Measurements from ENCODE around the gene EVC2.

The EVC2 gene

DNA sequence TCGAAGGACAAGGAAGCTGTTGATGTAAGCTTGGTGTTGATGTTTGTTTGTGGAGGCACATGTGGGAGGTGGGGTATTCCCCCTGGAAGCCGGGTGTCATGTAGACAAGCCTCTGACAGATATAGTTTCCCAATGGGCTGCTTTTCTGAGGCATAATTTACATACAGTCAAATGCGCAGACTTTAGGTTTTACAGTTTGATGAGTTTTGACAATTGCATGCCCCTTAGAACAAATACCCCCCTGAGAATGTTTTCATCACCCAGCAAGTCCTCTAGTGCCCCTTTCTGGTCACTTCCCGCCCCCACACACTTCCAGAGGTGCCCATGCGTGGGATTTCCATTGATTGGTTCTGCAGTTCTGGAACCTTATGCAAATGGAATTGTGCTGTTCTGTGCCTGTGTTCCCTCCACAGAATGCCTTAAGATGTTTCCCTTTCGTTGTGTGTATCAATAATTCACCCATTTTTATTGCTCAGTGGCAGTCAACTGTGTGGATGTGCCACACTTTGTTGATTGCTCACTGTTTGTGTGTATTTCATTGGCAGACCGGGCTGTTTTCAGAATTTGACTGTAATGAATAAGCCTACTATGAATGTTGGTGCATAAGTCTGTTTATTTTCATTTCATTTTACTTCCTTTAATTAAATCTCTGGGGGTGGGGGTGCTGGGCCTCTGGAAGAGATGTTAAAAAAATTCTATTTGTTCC lies 11.1 kb upstream of the EVC2 start:
- Histone ChIP-seq H3K9me3 (ENCODE audit: control insufficient read depth, low read length) (no peaks in the 10 kb centered on the region), H3K4me1 (no peaks in the 10 kb centered on the region), H3K27ac (no peak overlapping the region), H3K36me3 (ENCODE audit: control insufficient read depth, insufficient read depth, low read length) (no peaks in the 10 kb centered on the region), H3K4me2 (ENCODE audit: low read length) (no peak overlapping the region), H3K27me3 (ENCODE audit: control insufficient read depth, insufficient read depth, low read length) (no peaks in the 10 kb centered on the region), H3K9ac (no peak overlapping the region), H3K79me2 (no peaks in the 10 kb centered on the region), H3K4me3 (ENCODE audit: low read depth, low read length) (no peak overlapping the region), H2AFZ (no peak overlapping the region)
- TF ChIP-seq, protein P1, sequence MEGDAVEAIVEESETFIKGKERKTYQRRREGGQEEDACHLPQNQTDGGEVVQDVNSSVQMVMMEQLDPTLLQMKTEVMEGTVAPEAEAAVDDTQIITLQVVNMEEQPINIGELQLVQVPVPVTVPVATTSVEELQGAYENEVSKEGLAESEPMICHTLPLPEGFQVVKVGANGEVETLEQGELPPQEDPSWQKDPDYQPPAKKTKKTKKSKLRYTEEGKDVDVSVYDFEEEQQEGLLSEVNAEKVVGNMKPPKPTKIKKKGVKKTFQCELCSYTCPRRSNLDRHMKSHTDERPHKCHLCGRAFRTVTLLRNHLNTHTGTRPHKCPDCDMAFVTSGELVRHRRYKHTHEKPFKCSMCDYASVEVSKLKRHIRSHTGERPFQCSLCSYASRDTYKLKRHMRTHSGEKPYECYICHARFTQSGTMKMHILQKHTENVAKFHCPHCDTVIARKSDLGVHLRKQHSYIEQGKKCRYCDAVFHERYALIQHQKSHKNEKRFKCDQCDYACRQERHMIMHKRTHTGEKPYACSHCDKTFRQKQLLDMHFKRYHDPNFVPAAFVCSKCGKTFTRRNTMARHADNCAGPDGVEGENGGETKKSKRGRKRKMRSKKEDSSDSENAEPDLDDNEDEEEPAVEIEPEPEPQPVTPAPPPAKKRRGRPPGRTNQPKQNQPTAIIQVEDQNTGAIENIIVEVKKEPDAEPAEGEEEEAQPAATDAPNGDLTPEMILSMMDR (IDR thresholded peaks at IDR 0.05): no peak

DNA sequence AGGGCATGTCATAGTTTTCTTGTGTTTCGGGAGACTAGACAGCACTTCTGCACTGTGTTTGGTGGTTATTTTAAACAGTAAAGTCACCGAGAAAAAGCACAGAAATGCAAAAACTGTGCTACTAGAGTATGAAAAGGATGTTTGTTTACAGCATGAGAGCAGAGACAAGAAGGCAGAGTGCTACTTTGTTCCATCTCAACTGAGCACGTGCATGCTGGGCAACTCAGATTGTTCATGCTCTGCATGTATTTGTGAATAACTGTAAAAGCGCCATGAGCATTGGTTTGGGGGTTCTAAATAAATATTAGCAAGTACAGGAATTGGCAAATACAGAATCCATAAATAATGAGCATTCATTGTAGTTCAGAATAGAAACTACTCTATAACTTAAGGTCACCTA lies 10.1 kb upstream of the EVC2 start:
- Histone ChIP-seq H3K27me3 (ENCODE audit: control insufficient read depth, insufficient read depth, low read length) (no peaks in the 10 kb centered on the region), H3K9ac (no peak overlapping the region), H3K27ac (no peak overlapping the region), H3K36me3 (ENCODE audit: control insufficient read depth, insufficient read depth, low read length) (no peaks in the 10 kb centered on the region), H3K9me3 (ENCODE audit: control insufficient read depth, low read length) (no peaks in the 10 kb centered on the region), H3K79me2 (no peaks in the 10 kb centered on the region), H2AFZ (no peak overlapping the region), H3K4me1 (no peaks in the 10 kb centered on the region), H3K4me3 (ENCODE audit: low read depth, low read length) (no peak overlapping the region), H3K4me2 (ENCODE audit: low read length) (no peak overlapping the region)
- TF ChIP-seq, protein P1 (IDR thresholded peaks at IDR 0.05): no peak

DNA sequence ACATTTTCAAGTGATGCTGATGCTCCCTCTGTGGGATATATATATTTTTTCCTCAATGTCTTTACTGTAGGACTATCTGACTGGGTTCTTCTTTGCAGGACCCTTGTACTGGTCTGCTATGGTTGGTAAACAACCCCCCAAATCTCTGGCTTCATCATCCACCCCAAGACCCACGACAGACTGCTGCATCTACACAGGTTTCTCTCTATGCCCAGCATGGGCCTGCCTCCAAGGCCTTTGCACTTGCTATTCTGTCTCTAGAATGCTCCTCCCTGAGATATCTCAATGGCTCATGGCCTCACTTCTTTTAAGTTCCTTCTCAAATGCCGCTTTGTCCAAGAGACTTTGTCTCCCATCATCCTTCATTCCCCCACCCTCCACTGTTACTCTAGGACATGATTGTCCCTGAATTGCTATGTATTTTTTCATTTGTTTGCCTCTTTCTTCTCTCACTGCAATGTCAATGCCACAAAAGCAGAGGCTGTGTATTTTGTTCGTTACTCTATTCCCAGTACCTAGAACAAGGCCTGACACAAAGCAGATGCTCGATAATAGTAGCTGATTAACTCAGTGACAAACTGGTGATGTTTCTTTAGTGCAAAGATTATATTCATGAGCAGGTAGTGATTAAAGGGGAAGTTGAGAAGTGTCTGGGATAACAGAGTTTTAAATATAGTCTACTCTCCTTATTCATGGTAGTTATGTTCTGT lies 9.2 kb upstream of the EVC2 start:
- Histone ChIP-seq H2AFZ (no peak overlapping the region), H3K4me1 (no peaks in the 10 kb centered on the region), H3K4me3 (ENCODE audit: low read depth, low read length) (no peak overlapping the region), H3K36me3 (ENCODE audit: control insufficient read depth, insufficient read depth, low read length) (no peaks in the 10 kb centered on the region), H3K27me3 (ENCODE audit: control insufficient read depth, insufficient read depth, low read length) (no peaks in the 10 kb centered on the region), H3K27ac (no peak overlapping the region), H3K9ac (no peak overlapping the region), H3K9me3 (ENCODE audit: control insufficient read depth, low read length) (no peaks in the 10 kb centered on the region), H3K4me2 (ENCODE audit: low read length) (no peak overlapping the region), H3K79me2 (no peaks in the 10 kb centered on the region)
- TF ChIP-seq, protein P1 (IDR thresholded peaks at IDR 0.05): no peak

DNA sequence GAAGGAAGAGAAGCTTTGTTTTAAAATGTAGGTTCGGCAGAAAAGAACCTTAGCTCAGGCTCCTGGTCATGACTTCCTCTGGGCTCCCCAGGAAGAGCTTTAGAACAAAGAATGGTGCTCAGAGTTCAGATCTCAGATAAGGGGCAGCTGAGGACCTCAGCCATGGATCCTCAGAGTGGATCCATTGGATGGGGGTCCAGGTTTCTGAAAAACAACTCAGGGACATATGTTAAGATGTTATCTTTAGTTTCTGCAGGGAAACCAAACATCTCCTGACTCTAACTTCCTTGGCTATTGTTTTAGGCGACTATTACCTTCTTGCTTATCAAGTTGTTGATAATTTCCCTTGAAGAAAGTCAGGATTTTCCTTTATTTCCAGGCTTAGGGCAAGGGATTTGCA lies 8.0 kb upstream of the EVC2 start:
- H3K9ac ChIP-seq: no peak overlapping the region
- TF ChIP-seq, protein P1 (IDR thresholded peaks at IDR 0.05): no peak
- no peak overlapping the region for H2AFZ ChIP-seq
- H3K4me2 ChIP-seq (ENCODE audit: low read length): no peak overlapping the region
- H3K27ac ChIP-seq: no peak overlapping the region
- no peaks in the 10 kb centered on the region for H3K36me3 ChIP-seq (ENCODE audit: control insufficient read depth, insufficient read depth, low read length)
- no peaks in the 10 kb centered on the region for H3K9me3 ChIP-seq (ENCODE audit: control insufficient read depth, low read length)
- no peaks in the 10 kb centered on the region for H3K79me2 ChIP-seq
- no peak overlapping the region for H3K4me3 ChIP-seq (ENCODE audit: low read depth, low read length)
- no peaks in the 10 kb centered on the region for H3K27me3 ChIP-seq (ENCODE audit: control insufficient read depth, insufficient read depth, low read length)
- H3K4me1 ChIP-seq: no peaks in the 10 kb centered on the region

All from parathyroid adenoma (tissue), 2 donors.